ENCODE data around the gene URB2. TPM values are rescaled to one million over a fixed set of nuclear protein-coding genes. Genes with fewer than 3 reads are reported as not detected.
A peak's percentile ranks its signal among the peaks of the same experiment; 100 is the strongest.

The URB2 gene
- total RNA-seq, 6 donors from 2014 or later = 3.4 to 26.2 (median 7.2) TPM

DNA sequence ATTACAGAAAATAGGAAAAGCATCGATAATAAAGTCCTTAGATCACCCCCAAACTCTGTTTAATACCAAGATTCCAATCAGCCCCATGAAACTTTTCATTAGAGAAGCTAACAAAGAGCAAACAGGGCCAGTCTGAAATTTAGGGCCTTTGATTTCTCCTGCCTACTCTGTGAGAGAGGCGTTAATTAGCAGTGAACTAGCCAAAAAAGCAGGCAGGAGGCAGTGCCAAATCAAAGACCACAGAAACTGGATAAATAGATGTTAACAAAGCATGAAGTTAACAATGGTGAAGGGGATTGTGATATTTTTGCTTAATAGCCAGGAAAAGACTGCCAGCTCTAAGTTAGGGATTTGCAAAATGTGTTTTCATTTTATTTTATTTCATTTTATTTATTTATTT, 11.3 kb upstream of the URB2 start:
- Histone ChIP-seq H3K27me3 (no peaks in the 10 kb centered on the region), H3K27ac (no peak overlapping the region), H3K4me1 (no peaks in the 10 kb centered on the region), H3K36me3 (peaks cover 4 to 45% (median 36%) of the 10 kb centered on the region in 4 donors), H3K9me3 (no peaks in the 10 kb centered on the region), H3K4me3 (no peak overlapping the region)
- DNase-seq (no peak), ATAC-seq (ENCODE audit: low FRiP score in 2 of 2) (no peak)
- TF ChIP-seq POLR2A (IDR thresholded peaks at IDR 0.05) (no peak), POLR2AphosphoS5 (IDR thresholded peaks at IDR 0.05) (no peak), EP300 (IDR thresholded peaks at IDR 0.05) (no peak)
- TF ChIP-seq, protein P1, sequence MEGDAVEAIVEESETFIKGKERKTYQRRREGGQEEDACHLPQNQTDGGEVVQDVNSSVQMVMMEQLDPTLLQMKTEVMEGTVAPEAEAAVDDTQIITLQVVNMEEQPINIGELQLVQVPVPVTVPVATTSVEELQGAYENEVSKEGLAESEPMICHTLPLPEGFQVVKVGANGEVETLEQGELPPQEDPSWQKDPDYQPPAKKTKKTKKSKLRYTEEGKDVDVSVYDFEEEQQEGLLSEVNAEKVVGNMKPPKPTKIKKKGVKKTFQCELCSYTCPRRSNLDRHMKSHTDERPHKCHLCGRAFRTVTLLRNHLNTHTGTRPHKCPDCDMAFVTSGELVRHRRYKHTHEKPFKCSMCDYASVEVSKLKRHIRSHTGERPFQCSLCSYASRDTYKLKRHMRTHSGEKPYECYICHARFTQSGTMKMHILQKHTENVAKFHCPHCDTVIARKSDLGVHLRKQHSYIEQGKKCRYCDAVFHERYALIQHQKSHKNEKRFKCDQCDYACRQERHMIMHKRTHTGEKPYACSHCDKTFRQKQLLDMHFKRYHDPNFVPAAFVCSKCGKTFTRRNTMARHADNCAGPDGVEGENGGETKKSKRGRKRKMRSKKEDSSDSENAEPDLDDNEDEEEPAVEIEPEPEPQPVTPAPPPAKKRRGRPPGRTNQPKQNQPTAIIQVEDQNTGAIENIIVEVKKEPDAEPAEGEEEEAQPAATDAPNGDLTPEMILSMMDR (IDR thresholded peaks at IDR 0.05) = no peak
- WGBS, 2 donors = 98 to 100% methylated on average over 2 of the region's 2 CpGs

DNA sequence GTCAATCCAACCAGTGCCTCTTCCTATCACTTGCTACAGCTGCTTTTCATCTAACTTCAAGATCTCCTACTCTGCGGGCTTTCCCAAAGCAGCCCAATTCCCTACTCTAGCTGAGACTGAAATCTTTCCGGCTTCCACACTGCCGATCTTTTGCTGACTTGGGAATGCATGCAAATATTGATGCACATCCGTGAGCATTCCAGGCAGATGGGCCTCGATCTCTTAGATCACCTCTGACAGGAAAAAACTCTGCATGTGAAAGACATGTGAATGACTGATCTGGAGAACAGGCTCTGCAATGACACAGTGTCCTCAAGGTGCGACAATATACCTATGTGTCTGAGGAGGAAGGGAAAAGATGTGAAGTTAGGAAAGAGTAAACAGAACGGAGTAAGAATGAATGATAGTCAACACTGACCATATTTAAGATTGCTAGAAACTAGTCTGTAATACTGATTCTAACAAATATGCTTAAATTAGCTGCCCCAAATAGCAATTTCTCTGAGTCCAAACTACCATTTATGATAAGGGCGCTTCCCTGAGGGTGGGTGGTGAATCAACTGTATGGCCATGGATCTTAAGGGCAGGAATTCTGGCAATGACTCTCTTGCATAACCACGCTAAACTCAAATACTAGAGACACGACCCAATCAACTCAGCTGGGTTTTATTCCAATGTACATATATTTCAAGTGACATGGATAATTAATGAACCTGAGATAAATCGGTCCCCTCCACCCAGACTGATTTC, 8.5 kb upstream of the URB2 start:
- Histone ChIP-seq H3K27ac (no peak overlapping the region), H3K9me3 (no peaks in the 10 kb centered on the region), H3K36me3 (peaks cover under 1 to 17% (median 13%) of the 10 kb centered on the region in 4 donors), H3K27me3 (no peaks in the 10 kb centered on the region), H3K4me1 (peaks cover 0 to 13% (median 6%) of the 10 kb centered on the region in 4 donors), H3K4me3 (no peak overlapping the region)
- TF ChIP-seq POLR2AphosphoS5 (IDR thresholded peaks at IDR 0.05) = no peak
- TF ChIP-seq, protein P1 (IDR thresholded peaks at IDR 0.05) = no peak
- no peak for TF ChIP-seq POLR2A (IDR thresholded peaks at IDR 0.05)
- no peak for TF ChIP-seq EP300 (IDR thresholded peaks at IDR 0.05)
- DNase-seq = no peak
- no peak for ATAC-seq (ENCODE audit: low FRiP score in 2 of 2)
- 85 to 87% methylated on average over 11 of the region's 11 CpGs for WGBS, 2 donors

DNA sequence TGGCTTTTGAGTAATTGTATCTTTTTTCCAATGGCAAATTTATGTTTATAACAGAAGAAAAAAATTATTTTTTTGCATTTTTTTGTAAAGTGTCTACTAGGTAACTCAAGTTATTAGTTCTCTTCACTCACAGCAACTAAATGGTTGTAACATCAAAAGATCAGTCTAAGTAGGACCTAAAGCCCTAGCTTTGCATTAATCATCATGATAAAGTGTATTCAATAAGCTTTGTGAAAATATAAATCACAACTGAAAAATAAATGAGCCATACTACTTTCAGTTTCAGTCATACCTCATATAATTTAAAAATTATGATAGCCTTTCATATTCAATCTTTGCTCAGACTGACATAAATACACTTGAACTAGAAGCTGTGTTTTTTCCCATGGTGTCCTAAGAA, 7.0 kb upstream of the URB2 start:
- no peak for TF ChIP-seq POLR2A (IDR thresholded peaks at IDR 0.05)
- TF ChIP-seq, protein P1 (IDR thresholded peaks at IDR 0.05) = no peak
- no peak for TF ChIP-seq POLR2AphosphoS5 (IDR thresholded peaks at IDR 0.05)
- no peak for TF ChIP-seq EP300 (IDR thresholded peaks at IDR 0.05)
- no peaks in the 10 kb centered on the region for H3K9me3 ChIP-seq
- H3K4me1 ChIP-seq = peaks cover 3 to 17% (median 14%) of the 10 kb centered on the region in 4 donors
- no peak overlapping the region for H3K27ac ChIP-seq
- ATAC-seq (ENCODE audit: low FRiP score in 2 of 2) (no peak), DNase-seq (no peak)
- no peak overlapping the region for H3K4me3 ChIP-seq
- no peaks in the 10 kb centered on the region for H3K27me3 ChIP-seq
- H3K36me3 ChIP-seq = peaks cover 0 to 4% (median 2%) of the 10 kb centered on the region in 4 donors

DNA sequence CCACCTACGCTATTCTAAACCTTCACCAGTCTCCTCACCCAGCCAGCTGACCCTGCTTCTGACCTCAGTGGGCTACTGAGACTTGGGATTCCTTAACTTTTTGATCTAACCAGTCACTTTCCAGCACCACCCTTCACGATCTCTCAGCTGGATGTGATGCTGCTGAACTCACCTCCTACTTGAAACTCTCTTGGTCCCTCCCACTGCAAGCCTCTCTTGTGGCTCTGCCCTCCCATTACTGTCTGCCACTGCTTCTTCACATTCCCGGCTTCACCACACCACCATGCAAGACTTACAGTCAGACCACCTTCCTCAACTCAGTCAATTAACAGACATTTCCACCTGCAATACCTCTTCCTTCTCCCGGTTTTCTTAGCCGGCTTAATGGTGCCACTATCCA, 6.4 kb upstream of the URB2 start:
- no peaks in the 10 kb centered on the region for H3K27me3 ChIP-seq
- 88 to 95% methylated on average over 5 of the region's 5 CpGs for WGBS, 2 donors
- no peaks in the 10 kb centered on the region for H3K9me3 ChIP-seq
- DNase-seq = no peak
- no peak overlapping the region for H3K27ac ChIP-seq
- H3K36me3 ChIP-seq = no peaks in the 10 kb centered on the region
- no peak for ATAC-seq (ENCODE audit: low FRiP score in 2 of 2)
- no peak for TF ChIP-seq POLR2A (IDR thresholded peaks at IDR 0.05)
- TF ChIP-seq EP300 (IDR thresholded peaks at IDR 0.05) = no peak
- TF ChIP-seq POLR2AphosphoS5 (IDR thresholded peaks at IDR 0.05) = no peak
- TF ChIP-seq, protein P1 (IDR thresholded peaks at IDR 0.05) = no peak
- no peak overlapping the region for H3K4me3 ChIP-seq
- peaks cover 9 to 24% (median 20%) of the 10 kb centered on the region in 4 donors for H3K4me1 ChIP-seq

DNA sequence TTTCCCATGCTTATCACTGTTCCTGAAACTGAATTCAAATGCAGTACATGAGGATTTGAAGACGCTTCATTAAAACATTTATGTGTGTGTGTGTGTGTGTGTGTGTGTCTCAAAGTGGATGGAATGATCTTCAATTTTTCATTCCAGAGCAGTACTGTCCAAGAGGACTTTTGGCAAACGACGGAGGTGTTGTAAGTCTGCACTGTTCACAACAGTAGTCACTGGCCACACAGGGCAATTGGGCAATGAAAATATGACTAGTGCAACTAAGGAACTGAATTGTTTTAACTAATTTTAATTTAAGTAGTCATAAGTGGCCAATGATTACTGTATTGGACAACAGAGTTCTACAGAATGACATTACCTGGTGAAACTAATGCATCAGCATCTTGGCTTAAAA, 5.2 kb upstream of the URB2 start:
- H3K4me1 ChIP-seq = peaks cover 12 to 29% (median 24%) of the 10 kb centered on the region in 4 donors
- no peak for TF ChIP-seq POLR2AphosphoS5 (IDR thresholded peaks at IDR 0.05)
- TF ChIP-seq, protein P1 (IDR thresholded peaks at IDR 0.05) = no peak
- no peak for TF ChIP-seq EP300 (IDR thresholded peaks at IDR 0.05)
- no peak for TF ChIP-seq POLR2A (IDR thresholded peaks at IDR 0.05)
- no peak overlapping the region for H3K27ac ChIP-seq
- H3K36me3 ChIP-seq = no peaks in the 10 kb centered on the region
- no peaks in the 10 kb centered on the region for H3K27me3 ChIP-seq
- 53 to 72% methylated on average over 3 of the region's 3 CpGs for WGBS, 2 donors
- no peak overlapping the region for H3K4me3 ChIP-seq
- DNase-seq (no peak), ATAC-seq (ENCODE audit: low FRiP score in 2 of 2) (peak in 1 of 2 donors; percentile 28)
- no peaks in the 10 kb centered on the region for H3K9me3 ChIP-seq
